NCI-H1694 (cell line): ENCODE results near the gene IL12RB1.
A peak's percentile ranks its signal among the peaks of the same experiment; 100 is the strongest.
"Not testable (repeated sequence)": the region's sequence is repeated elsewhere in the genome, so short reads cannot be mapped to it uniquely, and the experiment has no call there.

Experiments
- DNase-seq: peaks from one replicate; lab custom pipeline; 2025; lab: John Stamatoyannopoulos, UW

IL12RB1 gene

GRCh38 chr19:18110609-18111232 lies 24.0 kb upstream of the IL12RB1 start:
- DNase-seq: no peak

- no peak for DNase-seq
These were observed 23.2 kb upstream of the IL12RB1 start for GRCh38 chr19:18109733-18110608.

GRCh38 chr19:18109341-18109732 lies 22.6 kb upstream of the IL12RB1 start:
- no peak for DNase-seq

GRCh38 chr19:18108897-18109296 lies 22.2 kb upstream of the IL12RB1 start:
- DNase-seq: no peak

GRCh38 chr19:18107235-18107634 lies 20.5 kb upstream of the IL12RB1 start:
- DNase-seq: no peak

GRCh38 chr19:18105259-18105658 lies 18.5 kb upstream of the IL12RB1 start:
- not testable (repeated sequence) for DNase-seq

- DNase-seq: no peak
These were observed 18.0 kb upstream of the IL12RB1 start for GRCh38 chr19:18104793-18105131.

GRCh38 chr19:18102916-18103542 lies 16.3 kb upstream of the IL12RB1 start:
- peak; percentile 67 for DNase-seq

- DNase-seq: no peak
These were observed 14.5 kb upstream of the IL12RB1 start for GRCh38 chr19:18101268-18101667.

- DNase-seq: no peak
These were observed 14.0 kb upstream of the IL12RB1 start for GRCh38 chr19:18100710-18101109.

- DNase-seq: no peak
These were observed 12.9 kb upstream of the IL12RB1 start for GRCh38 chr19:18099623-18099995.

- DNase-seq: no peak
These were observed 12.3 kb upstream of the IL12RB1 start for GRCh38 chr19:18098891-18099622.

- peak; percentile 69 for DNase-seq
These were observed 11.5 kb upstream of the IL12RB1 start for GRCh38 chr19:18097993-18098890.

- peak; percentile 38 for DNase-seq
These were observed 10.7 kb upstream of the IL12RB1 start, which contains the start of gene MAST3 for GRCh38 chr19:18097217-18097992. TSS of gene MAST3 (plus strand) at chr19:18097778. CDS start at chr19:18097793, 15 bp downstream.

- DNase-seq: no peak
These were observed 9.5 kb upstream of the IL12RB1 start for GRCh38 chr19:18096258-18096657.

GRCh38 chr19:18093439-18094161 lies 6.9 kb upstream of the IL12RB1 start:
- no peak for DNase-seq

- DNase-seq: no peak
These were observed 4.5 kb upstream of the IL12RB1 start for GRCh38 chr19:18091217-18091608.

GRCh38 chr19:18090545-18091216 lies 3.9 kb upstream of the IL12RB1 start:
- DNase-seq: no peak

- no peak for DNase-seq
These were observed 3.0 kb upstream of the IL12RB1 start for GRCh38 chr19:18089726-18090125.
